HEK293T (cell line): ENCODE measurements around the gene GATA6.

Source experiments
- BHLHE40 ChIP-seq: fragments of 450-650 bp; IDR thresholded peaks from 2 replicates; pipeline ENCODE4 v1.6.1; 2016; ENCODE audit warnings: mild to moderate bottlenecking, moderate library complexity, borderline replicate concordance
- CTBP1 ChIP-seq: fragments of 450-650 bp; IDR thresholded peaks from 2 replicates; pipeline ENCODE4 v1.6.1; 2016; ENCODE audit warnings: borderline replicate concordance
- FOXA1 ChIP-seq: fragments of 450-650 bp; IDR thresholded peaks from 2 replicates; pipeline ENCODE4 v1.6.1; 2016; ENCODE audit warnings: mild to moderate bottlenecking
- FOXK2 ChIP-seq: fragments of 450-650 bp; IDR thresholded peaks from 2 replicates; pipeline ENCODE4 v1.6.1; 2016; ENCODE audit warnings: mild to moderate bottlenecking
- FOXM1 ChIP-seq: fragments of 450-650 bp; IDR thresholded peaks from 2 replicates; pipeline ENCODE4 v1.6.1; 2017; ENCODE audit warnings: mild to moderate bottlenecking, borderline replicate concordance
- HDGF ChIP-seq: fragments of 450-650 bp; IDR thresholded peaks from 2 replicates; pipeline ENCODE4 v1.6.1; 2017; ENCODE audit warnings: antibody characterized with exemption, borderline replicate concordance
- L3MBTL2 ChIP-seq: fragments of 450-650 bp; conservative IDR thresholded peaks from 2 replicates; pipeline ENCODE4 v1.6.1; 2016; ENCODE audit warnings: mild to moderate bottlenecking
- NFRKB ChIP-seq: fragments of 450-650 bp; IDR thresholded peaks from 2 replicates; pipeline ENCODE4 v1.6.1; 2016; ENCODE audit warnings: mild to moderate bottlenecking, moderate library complexity
- SP1 ChIP-seq: fragments of 450-650 bp; IDR thresholded peaks from 2 replicates; pipeline ENCODE4 v1.6.1; 2017
- SUZ12 ChIP-seq: fragments of 450-650 bp; IDR thresholded peaks from 2 replicates; pipeline ENCODE4 v1.6.1; 2016; ENCODE audit warnings: mild to moderate bottlenecking
- TARDBP ChIP-seq: fragments of 450-650 bp; IDR thresholded peaks from 2 replicates; pipeline ENCODE4 v1.6.1; 2016
- ZNF384 ChIP-seq: fragments of 450-650 bp; IDR thresholded peaks from 2 replicates; pipeline ENCODE4 v1.6.1; 2016
- TF ChIP-seq, protein P1 (sequence below): fragments of 450-650 bp; IDR thresholded peaks from 2 replicates; pipeline ENCODE4 v1.6.1; 2016

DNA sequence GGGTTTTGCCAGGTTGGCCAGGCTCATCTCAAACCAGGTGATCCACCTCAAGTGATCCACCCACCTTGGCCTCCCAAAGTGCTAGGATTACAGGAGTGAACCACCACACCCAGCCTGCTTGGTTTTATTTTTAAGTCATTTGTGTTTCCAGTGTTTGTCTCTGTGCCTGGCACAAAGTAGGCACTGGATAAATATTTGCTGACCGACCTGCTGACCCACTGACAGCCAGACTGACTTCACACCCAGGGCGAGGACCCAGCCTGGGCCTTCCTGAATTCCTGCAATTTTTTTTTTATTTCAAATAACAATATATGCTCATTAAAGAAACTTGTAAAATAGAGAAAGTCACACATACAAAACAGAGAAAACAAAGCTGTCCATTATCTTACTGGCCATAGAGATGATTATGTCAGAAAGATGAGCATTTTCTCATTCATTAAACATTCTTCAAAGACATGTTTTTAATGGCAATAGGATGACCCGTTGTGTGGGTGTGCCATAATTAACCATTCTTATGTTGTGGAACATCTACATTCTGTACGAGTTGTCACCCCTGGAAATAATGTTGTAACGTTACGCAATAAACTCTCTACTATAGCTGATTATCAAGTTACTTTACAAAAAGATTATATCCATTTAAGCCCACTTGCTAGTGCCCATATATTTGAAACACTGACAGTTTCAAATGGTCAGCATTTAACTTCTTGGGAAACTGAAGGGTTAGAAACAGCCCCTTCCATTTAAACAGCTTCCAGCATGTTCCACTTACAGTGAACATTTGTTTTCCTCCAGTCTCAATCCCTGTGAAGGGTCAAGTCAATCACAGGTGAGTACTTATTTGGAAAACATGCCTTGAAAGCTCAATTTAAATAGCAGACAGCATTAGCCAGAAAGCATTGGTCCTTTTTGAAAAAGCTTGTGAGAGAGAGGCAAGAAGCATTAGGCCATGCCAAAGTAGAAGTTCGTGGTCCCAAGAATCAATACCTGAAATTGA is 25.7 kb upstream of the GATA6 start:
- TF ChIP-seq BHLHE40 (no peak), SUZ12 (no peak), SP1 (no peak), FOXM1 (no peak), L3MBTL2 (no peak), TARDBP (no peak), NFRKB (no peak), HDGF (no peak), ZNF384 (no peak), CTBP1 (no peak), FOXK2 (no peak), FOXA1 (no peak)
- TF ChIP-seq, protein P1, sequence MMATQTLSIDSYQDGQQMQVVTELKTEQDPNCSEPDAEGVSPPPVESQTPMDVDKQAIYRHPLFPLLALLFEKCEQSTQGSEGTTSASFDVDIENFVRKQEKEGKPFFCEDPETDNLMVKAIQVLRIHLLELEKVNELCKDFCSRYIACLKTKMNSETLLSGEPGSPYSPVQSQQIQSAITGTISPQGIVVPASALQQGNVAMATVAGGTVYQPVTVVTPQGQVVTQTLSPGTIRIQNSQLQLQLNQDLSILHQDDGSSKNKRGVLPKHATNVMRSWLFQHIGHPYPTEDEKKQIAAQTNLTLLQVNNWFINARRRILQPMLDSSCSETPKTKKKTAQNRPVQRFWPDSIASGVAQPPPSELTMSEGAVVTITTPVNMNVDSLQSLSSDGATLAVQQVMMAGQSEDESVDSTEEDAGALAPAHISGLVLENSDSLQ, result no peak
